Brain pericyte (primary cell): ENCODE data around the gene WDR6.

Source experiments
- DNase-seq: peaks from one replicate; pipeline ENCODE4 v3.0.0-alpha.2; 2012; ENCODE audit warnings: low read depth, low spot score

WDR6 gene

DNA sequence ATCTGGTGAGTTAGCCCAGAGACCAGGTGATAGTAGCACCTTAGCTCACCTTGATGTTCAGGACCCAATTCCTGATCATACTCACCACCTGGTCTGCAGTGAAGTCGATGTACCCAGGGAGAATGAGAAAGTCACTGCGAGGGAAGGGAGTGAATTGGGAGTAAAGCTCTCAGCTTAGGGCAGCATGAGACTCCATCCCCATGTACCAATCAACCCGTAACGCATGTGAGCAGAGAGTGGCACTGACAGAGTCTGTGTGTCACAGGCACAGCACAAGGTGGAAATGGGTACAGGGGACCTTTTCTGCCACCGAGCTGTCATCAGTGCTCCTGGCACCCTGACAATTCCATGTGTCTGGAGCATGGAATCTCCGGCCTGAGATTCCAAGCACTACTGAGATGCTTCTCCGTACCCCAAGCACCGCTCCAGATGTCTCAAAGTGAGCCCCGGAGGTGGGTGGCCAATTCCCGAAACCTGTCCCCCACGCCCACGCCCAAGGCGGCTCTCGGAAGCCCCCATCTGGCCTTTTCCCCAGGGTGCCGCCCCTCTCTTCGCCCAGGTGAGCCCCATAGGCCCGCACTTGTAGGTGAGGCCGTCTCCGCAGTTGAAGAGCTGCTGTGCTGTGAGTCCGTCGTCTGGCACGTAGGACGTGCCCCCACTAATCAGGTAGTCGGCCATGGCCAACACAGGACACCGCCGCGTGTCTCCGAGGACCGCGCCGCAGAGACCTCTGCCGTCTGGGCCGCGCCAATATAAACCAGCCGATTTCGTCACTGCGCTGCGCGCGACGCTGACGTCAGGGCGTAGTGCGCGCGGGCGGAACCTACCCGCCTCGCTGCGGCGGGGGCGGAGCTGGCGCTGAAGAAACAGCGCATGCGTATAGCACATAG is 21.7 kb downstream of the WDR6 start, which contains the start of gene IMPDH2:
Gene IMPDH2, minus strand, starts transcription at position 726 of the 890 bp plus-strand sequence. Its CDS starts 48 bp downstream, at position 678.
- DNase-seq: peak; percentile 80

DNA sequence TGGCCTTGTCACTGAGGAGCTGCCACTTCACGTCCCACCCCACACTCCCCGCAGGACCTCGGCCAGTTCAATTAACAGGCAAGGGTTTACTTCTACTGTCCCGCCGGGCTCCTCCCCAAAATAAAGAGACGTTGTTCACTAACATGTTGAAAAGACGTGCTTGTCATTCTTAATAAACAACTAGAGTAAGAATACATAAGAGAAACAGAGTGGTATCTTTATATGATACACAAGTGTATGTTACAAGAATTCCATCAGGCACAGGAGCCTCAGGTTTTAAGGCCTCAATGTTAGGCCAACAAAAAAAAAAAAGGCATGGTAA is 22.3 kb downstream of the WDR6 start:
- no peak for DNase-seq

- DNase-seq: no peak
Measured at GRCh38 chr3:49030321-49030720, 23.1 kb downstream of the WDR6 start.

DNA sequence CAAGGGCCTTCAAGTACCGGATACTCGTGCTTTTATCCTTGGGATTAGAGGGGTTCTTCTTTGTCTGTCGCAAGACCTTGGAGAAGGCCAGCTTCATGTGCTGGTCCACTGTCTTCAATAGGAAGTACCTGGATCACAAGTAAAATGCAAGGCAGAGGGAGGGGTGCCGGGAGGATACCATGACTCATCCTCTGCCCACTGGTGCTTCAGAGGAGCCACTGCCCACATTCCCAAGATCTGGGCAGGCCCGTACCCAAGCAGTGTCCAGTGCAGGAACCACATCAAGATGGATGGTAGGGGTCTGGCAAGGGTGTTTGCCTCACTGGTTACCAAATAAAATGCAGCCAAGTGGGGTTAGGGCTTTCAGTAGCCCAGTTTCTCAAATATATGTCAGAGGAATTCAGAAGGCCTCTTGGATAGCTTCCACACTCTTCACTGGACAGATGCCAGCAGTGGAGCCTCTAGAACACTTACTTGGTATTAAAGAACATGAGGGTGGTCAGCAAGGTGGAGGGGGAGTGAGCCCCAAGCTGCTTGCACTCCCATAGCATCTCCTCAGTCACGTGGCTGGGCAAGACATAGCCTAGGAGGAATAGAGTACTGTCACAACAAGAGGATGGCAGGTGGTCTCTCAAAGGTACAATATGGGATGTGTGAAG is 25.6 kb downstream of the WDR6 start:
- DNase-seq: no peak

GRCh38 chr3:49034650-49035049 is 27.5 kb downstream of the WDR6 start:
- no peak for DNase-seq

- no peak for DNase-seq
Measured at GRCh38 chr3:49035281-49035680, 28.1 kb downstream of the WDR6 start.

GRCh38 chr3:49053543-49053942 is 46.4 kb downstream of the WDR6 start:
- no peak for DNase-seq

- no peak for DNase-seq
Measured at GRCh38 chr3:49054344-49054862, 47.2 kb downstream of the WDR6 start.

DNA sequence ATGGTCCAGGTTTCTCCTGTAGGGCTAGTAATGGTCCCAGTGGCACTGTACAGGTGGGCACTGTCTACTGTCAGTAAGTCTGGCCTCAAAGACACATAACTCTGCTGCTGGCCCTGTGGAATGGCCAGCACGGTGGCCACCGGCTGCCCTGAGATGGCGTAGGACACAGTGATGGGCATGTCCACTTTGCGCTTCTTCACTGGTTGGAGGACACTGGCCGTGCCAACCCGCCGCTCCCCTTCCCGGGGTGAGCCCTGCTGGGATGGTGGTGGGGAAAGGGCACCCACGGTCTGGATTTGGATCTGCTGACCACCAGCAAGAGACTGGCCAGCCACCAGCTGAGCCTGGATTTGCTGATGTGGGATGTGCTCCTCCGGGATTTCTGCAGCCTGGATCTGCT is 50.1 kb downstream of the WDR6 start:
- DNase-seq: no peak

- DNase-seq: no peak
Measured at GRCh38 chr3:49058011-49058410, 50.8 kb downstream of the WDR6 start.
